GM21447 (cell line): ENCODE measurements around the gene C1orf232.

Source experiments
- ATAC-seq: cut with Tn5 transposase; IDR thresholded peaks from one replicate; pipeline ENCODE4 v1.9.1; 2021; ENCODE audit not compliant: unreplicated experiment

Gene C1orf232

GRCh38 chr1:26125382-26125781, 43.4 kb downstream of the C1orf232 start:
- ATAC-seq: no peak

- no peak for ATAC-seq
Measured at GRCh38 chr1:26124418-26125331, 44.1 kb downstream of the C1orf232 start.

DNA sequence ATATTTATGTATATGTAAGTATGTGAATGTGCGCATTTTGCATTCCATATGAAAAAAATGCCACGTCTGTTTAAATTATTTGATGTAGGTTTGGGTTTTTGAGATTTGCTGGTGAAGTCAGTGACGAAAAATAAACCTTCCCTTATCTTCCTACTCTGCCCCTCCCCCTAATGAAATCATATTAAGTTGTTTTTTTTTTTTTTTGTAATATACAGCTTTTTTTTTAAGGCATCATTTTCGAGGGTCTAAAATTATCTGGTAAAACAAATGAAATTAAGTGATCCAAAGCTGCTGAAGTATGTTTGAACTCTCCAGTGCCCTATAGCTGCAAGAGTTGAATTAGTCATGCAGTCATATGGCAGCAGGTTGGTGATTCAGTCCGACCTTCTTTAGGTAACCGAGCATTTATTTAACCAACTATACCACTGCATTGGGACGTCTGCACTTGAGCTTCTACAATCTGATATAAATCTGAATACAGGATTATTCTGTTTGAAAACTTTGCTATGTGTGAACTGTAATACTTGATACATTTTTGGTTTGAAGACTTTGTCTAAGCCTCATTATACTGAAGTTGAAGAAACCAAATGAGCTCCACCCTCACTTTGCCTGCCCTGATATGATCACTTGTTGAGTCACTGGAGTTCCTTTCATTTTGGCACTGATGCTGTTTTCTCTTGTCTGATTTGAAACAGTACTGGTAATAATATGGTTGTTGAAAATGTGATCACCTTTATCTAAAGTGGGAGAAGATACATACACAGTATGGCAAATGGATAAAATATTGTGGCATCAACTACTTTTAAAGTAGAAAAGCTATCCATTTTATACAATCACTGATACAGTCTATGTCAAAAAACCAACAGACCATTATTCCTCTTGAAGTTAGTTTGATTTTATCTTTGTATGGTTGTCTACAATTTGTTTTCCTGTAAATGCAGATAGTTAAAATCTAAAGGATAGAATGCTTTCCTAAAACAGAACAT, 45.5 kb downstream of the C1orf232 start:
- no peak for ATAC-seq

GRCh38 chr1:26121854-26122773, 46.6 kb downstream of the C1orf232 start:
- no peak for ATAC-seq

GRCh38 chr1:26119892-26120608, 48.7 kb downstream of the C1orf232 start:
- ATAC-seq: no peak

GRCh38 chr1:26114165-26114927, 54.4 kb downstream of the C1orf232 start:
- no peak for ATAC-seq
